C4-2B (cell line): ENCODE data around the gene FAM168A.

Source experiments
- CTCF ChIP-seq: fragments of 450-650 bp; conservative IDR thresholded peaks from 2 replicates; pipeline ENCODE4 v1.5.1; 2017; ENCODE audit warnings: mild to moderate bottlenecking
- ZFX ChIP-seq: fragments of 450-650 bp; IDR thresholded peaks from 2 replicates; pipeline ENCODE4 v1.6.1; 2017

DNA sequence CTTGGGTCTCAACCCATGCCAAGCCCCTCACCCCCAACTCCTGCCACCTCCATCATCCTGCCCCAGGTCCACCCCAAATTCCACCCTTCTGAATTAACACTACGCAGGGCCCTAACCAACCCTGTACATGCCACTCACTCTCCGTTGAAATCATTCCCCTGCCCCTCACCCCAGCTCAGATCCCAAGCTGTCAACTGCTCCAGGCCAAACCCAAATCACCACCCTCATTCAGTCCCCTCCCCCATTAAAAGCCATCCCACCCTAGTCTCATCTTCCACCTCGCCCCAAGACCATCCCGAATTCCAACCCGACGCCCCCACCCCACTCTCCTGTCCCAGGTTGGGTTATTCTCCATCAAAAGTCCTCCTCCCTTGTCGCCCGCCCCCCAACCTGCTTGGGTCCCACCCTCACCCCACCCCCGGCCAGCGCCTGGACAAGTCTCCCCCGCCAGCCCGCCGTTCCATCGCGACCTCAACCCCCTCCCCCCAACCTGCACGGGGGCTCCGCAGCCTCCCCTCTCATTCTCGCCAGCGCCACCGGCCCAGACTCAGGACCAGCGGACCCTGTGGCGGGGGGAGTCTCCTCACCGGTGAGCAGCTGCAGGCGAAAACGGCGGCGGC, 466 bp downstream of the FAM168A start:
- TF ChIP-seq CTCF (no peak), ZFX (no peak)
